Panc1 (cell line): ENCODE data around the gene FEZF2. TPM values are rescaled to one million over a fixed set of nuclear protein-coding genes. Genes with fewer than 3 reads are reported as not detected.

Experiments
- ATAC-seq: fragments of 200-7000 bp; cut with Tn5 transposase; 2 replicates; pipeline ENCODE4 v1.9.1; 2020; ENCODE audit warnings: mild to moderate bottlenecking, moderate library complexity
- BruUV-seq: library from RNA; stranded (reverse); fragments of 400-500 nt; replicated peaks from 2 replicates; lab custom pipeline; 2021; lab: Mats Ljungman, UMichigan
- CTCF ChIA-PET: fragments of 300-600 bp; sonication (Branson Sonifier 250); formaldehyde crosslinking; loops from one replicate; lab custom pipeline; 2022; ENCODE audit warnings: antibody characterized with exemption; lab: Charles Lee
- POLR2A ChIA-PET: fragments of 300-600 bp; sonication (Branson Sonifier 250); formaldehyde crosslinking; loops from one replicate; lab custom pipeline; 2022; ENCODE audit warnings: antibody characterized with exemption; lab: Charles Lee
- DNase-seq: peaks from one replicate; pipeline ENCODE4 v3.0.0-alpha.2; 2010; ENCODE audit warnings: low read depth, low spot score
- H3K27ac ChIP-seq: 2 replicates; pipeline ENCODE4 v1.5.1; 2011; ENCODE audit warnings: mild to moderate bottlenecking, low read length, inconsistent platforms
- H3K27me3 ChIP-seq: fragments of 200-500 bp; sonication (Bioruptor generic); 2 replicates; pipeline ENCODE4 v1.6.0; 2014; ENCODE audit warnings: low read length, inconsistent platforms; ENCODE audit not compliant: control insufficient read depth, insufficient read depth
- H3K36me3 ChIP-seq: fragments of 200-500 bp; sonication (Bioruptor generic); 2 replicates; pipeline ENCODE4 v1.5.1; 2014; ENCODE audit warnings: inconsistent platforms, mild to moderate bottlenecking, low read length, moderate library complexity; ENCODE audit not compliant: control insufficient read depth, insufficient read depth
- H3K4me1 ChIP-seq: 2 replicates; pipeline ENCODE4 v1.5.1; 2011; ENCODE audit warnings: inconsistent platforms, mild to moderate bottlenecking, low read length, moderate library complexity; ENCODE audit not compliant: control insufficient read depth, insufficient read depth
- H3K4me3 ChIP-seq, 2 experiments: 2 replicates each; pipeline ENCODE4 v1.5.1; 2011 to 2012; ENCODE audit warnings: low read depth in 2 of 2, low read length in 2 of 2, mild to moderate bottlenecking in 2 of 2, inconsistent platforms in 1 of 2, moderate library complexity in 1 of 2
- H3K9me3 ChIP-seq: fragments of 200-500 bp; sonication (Bioruptor generic); 2 replicates; pipeline ENCODE4 v1.5.1; 2014; ENCODE audit warnings: low read depth, mild to moderate bottlenecking, inconsistent platforms, low read length, moderate library complexity; ENCODE audit not compliant: control insufficient read depth, insufficient read depth
- POLR2AphosphoS5 ChIP-seq: IDR thresholded peaks from 2 replicates; pipeline ENCODE4 v1.6.1; 2012; ENCODE audit warnings: mild to moderate bottlenecking, low read depth, low read length, moderate library complexity
- SIN3A ChIP-seq: IDR thresholded peaks from 2 replicates; pipeline ENCODE4 v1.6.1; 2012; ENCODE audit warnings: low read depth, mild to moderate bottlenecking, low read length, moderate library complexity, borderline replicate concordance; ENCODE audit not compliant: insufficient read depth
- TCF7L2 ChIP-seq: IDR thresholded peaks from 2 replicates; pipeline ENCODE4 v1.6.1; 2011; ENCODE audit warnings: mild to moderate bottlenecking, low read depth, low read length, inconsistent platforms
- in situ Hi-C: cut with HindIII; loops from 2 replicates; pipeline ENCODE4 v1.10.0; 2016; ENCODE audit warnings: low sequenced_read_pairs, low pct_unique_long_range_greater_than_20kb
- intact Hi-C: fragments of 100-400 bp; cut with micrococcal nuclease; formaldehyde crosslinking; loops from one replicate; pipeline ENCODE4 v1.10.0; 2022; ENCODE audit not compliant: unreplicated experiment
- total RNA-seq: library from RNA; stranded (reverse); gene quantifications from one replicate; pipeline ENCODE4 v1.2.1, GENCODE V29; 2021; ENCODE audit not compliant: unreplicated experiment
- TF ChIP-seq, protein P1 (sequence below), 2 experiments: IDR thresholded peaks; 2 replicates each; pipeline ENCODE4 v1.6.1; 2011 to 2012; ENCODE audit warnings: low read depth in 2 of 2, control low read depth in 1 of 2, low read length in 1 of 2, mild to moderate bottlenecking in 1 of 2, moderate library complexity in 1 of 2; ENCODE audit not compliant: insufficient read depth in 1 of 2
- TF ChIP-seq, protein P2 (sequence below): fragments of 450-650 bp; IDR thresholded peaks from 2 replicates; pipeline ENCODE4 v1.5.1; 2017; ENCODE audit warnings: mild to moderate bottlenecking

FEZF2 gene
- total RNA-seq, 1 experiment from 2014 or later = not detected

GRCh38 chr3:62363275-62363674, 10.1 kb downstream of the FEZF2 start:
- H3K4me3 ChIP-seq = no peak overlapping the region
- DNase-seq = no peak
- CTCF ChIA-PET = no interaction called here
- H3K9me3 ChIP-seq = no peaks in the 10 kb centered on the region
- BruUV-seq = no TSS peak
- 0 out of 2 replicates have a peak, but pooled peaks cover 4% of the 10 kb centered on the region for H3K27me3 ChIP-seq
- TF ChIP-seq, protein P1, sequence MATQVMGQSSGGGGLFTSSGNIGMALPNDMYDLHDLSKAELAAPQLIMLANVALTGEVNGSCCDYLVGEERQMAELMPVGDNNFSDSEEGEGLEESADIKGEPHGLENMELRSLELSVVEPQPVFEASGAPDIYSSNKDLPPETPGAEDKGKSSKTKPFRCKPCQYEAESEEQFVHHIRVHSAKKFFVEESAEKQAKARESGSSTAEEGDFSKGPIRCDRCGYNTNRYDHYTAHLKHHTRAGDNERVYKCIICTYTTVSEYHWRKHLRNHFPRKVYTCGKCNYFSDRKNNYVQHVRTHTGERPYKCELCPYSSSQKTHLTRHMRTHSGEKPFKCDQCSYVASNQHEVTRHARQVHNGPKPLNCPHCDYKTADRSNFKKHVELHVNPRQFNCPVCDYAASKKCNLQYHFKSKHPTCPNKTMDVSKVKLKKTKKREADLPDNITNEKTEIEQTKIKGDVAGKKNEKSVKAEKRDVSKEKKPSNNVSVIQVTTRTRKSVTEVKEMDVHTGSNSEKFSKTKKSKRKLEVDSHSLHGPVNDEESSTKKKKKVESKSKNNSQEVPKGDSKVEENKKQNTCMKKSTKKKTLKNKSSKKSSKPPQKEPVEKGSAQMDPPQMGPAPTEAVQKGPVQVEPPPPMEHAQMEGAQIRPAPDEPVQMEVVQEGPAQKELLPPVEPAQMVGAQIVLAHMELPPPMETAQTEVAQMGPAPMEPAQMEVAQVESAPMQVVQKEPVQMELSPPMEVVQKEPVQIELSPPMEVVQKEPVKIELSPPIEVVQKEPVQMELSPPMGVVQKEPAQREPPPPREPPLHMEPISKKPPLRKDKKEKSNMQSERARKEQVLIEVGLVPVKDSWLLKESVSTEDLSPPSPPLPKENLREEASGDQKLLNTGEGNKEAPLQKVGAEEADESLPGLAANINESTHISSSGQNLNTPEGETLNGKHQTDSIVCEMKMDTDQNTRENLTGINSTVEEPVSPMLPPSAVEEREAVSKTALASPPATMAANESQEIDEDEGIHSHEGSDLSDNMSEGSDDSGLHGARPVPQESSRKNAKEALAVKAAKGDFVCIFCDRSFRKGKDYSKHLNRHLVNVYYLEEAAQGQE (IDR thresholded peaks at IDR 0.05; ENCODE audit: insufficient read depth in 1 of 2, low read depth in 2 of 2, low read length in 1 of 2) = no peak
- TF ChIP-seq, protein P2, sequence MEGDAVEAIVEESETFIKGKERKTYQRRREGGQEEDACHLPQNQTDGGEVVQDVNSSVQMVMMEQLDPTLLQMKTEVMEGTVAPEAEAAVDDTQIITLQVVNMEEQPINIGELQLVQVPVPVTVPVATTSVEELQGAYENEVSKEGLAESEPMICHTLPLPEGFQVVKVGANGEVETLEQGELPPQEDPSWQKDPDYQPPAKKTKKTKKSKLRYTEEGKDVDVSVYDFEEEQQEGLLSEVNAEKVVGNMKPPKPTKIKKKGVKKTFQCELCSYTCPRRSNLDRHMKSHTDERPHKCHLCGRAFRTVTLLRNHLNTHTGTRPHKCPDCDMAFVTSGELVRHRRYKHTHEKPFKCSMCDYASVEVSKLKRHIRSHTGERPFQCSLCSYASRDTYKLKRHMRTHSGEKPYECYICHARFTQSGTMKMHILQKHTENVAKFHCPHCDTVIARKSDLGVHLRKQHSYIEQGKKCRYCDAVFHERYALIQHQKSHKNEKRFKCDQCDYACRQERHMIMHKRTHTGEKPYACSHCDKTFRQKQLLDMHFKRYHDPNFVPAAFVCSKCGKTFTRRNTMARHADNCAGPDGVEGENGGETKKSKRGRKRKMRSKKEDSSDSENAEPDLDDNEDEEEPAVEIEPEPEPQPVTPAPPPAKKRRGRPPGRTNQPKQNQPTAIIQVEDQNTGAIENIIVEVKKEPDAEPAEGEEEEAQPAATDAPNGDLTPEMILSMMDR = no peak
- TF ChIP-seq SIN3A (no peak), TCF7L2 (no peak), POLR2AphosphoS5 (no peak)
- no peak for ATAC-seq
- H3K4me1 ChIP-seq = no peaks in the 10 kb centered on the region
- in situ Hi-C loops = no loop called here
- no peak overlapping the region for H3K27ac ChIP-seq
- intact Hi-C loops = no loop called here
- no peaks in the 10 kb centered on the region for H3K36me3 ChIP-seq
- POLR2A ChIA-PET = no interaction called here

DNA sequence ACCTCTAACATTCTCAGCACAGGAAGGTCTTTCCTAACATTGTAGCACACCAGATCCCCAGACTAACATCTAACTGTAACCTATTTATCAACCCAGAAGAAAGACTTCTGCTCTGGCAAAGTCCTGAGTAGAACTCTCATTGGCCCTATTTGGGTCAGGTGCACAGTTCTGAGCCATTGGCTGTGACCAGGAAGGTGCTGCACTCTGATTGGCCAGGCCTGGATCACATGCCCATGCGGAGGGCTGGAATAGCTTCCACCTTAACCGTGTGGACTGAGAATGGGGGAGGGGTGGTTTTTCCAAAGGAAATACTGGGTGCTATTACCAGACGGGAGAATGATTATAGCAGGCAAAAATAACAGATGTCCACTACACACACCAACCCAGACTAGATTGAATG, 11.5 kb downstream of the FEZF2 start:
- TF ChIP-seq POLR2AphosphoS5 (no peak), TCF7L2 (no peak), SIN3A (no peak)
- TF ChIP-seq, protein P1 (IDR thresholded peaks at IDR 0.05; ENCODE audit: insufficient read depth in 1 of 2, low read depth in 2 of 2, low read length in 1 of 2) = no peak
- TF ChIP-seq, protein P2 = no peak
- no peak for ATAC-seq
- POLR2A ChIA-PET = no interaction called here

More for the DNA sequence above, 11.5 kb downstream of the FEZF2 start:
- H3K4me1 ChIP-seq = no peaks in the 10 kb centered on the region
- no peaks in the 10 kb centered on the region for H3K36me3 ChIP-seq
- CTCF ChIA-PET = no interaction called here
- BruUV-seq = no TSS peak
- in situ Hi-C loops (no loop called here), intact Hi-C loops (no loop called here)
- H3K27ac ChIP-seq = no peak overlapping the region
- 0 out of 2 replicates have a peak, but pooled peaks cover 6% of the 10 kb centered on the region for H3K27me3 ChIP-seq
- no peak for DNase-seq
- no peaks in the 10 kb centered on the region for H3K9me3 ChIP-seq
- no peak overlapping the region for H3K4me3 ChIP-seq
